Activated naive CD4-positive, alpha-beta T cell (primary cell): ENCODE results near the gene PDLIM7.
"Not testable (repeated sequence)": the region's sequence is repeated elsewhere in the genome, so short reads cannot be mapped to it uniquely, and the experiment has no call there.

ENCODE experiments used
- DNase-seq, 4 experiments: peaks; one replicate each; lab custom pipeline; 2025; lab: John Stamatoyannopoulos, UW

PDLIM7 gene

DNA sequence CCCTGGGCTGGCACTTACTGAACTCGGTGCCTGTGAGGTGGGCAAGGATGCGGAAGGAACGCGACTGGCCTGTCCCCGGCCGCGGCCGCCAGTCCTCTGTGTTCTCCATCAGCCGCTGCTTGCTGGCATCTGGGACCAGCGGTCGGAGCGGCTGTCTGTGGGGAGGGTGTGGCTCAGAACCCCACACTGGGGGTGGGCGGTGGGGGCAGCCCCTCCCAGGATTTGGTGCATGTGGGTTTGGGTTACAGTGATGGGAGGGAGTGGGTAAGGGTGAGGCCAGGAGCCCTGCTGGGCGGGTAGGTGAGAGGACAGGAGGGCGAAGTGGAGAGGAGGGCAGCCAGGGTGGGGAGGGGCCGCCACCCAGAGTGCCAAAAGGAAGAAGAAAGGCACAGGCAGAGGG is 6.4 kb downstream of the PDLIM7 start:
- no peak for DNase-seq

GRCh38 chr5:177490311-177490991 is 7.0 kb downstream of the PDLIM7 start:
- DNase-seq = no peak

- DNase-seq = no peak
Measured at GRCh38 chr5:177489119-177489716, 8.2 kb downstream of the PDLIM7 start.

DNA sequence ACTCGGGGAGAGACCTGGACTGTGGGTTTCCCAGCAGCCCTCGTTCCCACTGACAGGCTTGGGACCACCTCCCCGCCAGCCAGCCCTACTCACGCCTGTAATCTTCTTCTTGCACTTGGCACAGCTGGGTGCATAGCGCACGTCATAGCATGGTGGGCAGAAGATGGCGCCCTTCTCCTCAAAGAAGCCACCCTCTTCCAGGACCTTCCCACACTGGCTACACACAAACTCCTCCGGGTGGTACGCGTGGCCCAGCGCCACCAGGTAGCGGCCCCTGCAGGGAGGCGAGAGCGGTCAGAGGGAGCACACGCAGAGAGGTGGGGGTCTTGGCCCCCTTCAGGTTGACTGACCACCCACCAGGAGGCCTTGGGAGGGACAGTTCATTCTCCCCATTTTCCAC is 9.4 kb downstream of the PDLIM7 start:
- no peak for DNase-seq

DNA sequence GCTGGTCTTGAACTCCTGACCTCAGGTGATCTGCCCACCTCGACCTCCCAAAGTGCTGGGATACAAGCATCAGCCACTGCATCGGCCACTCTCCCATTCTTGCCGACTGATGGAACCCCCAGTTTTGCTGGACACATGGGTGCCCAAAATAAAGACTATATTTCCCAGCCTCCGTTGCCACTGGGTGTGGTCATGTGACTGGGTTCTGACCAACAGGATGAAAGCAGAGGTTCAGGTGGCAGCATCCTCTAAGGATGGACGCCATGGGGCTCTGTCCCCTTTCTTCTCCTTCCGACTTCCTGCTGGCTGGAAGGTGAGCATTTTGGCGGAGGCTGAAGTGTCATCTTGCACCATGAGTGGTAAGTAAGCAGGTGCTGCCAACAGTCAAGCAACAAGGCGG is 10.3 kb downstream of the PDLIM7 start:
- no peak for DNase-seq

- DNase-seq = no peak
Measured at GRCh38 chr5:177486256-177486655, 11.1 kb downstream of the PDLIM7 start.

DNA sequence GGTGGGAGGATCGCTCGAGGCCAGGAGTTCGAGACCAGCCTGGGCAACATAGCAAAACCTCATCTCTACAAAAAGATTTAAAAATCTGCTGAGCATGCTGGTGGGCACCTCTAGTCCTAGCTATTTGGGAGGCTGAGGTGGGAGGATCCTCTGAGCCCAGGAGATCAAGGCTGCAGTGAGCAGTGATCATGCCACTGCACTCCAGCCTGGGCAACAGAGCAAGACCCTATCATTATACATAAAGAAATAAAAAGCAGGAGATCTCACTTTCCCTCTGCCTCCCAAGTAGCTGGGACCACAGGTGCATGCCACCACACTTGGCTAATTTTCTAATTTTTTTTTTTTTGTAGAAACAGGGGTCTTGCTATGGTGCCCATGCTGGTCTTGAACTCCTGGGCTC is 11.7 kb downstream of the PDLIM7 start:
- DNase-seq = not testable (repeated sequence)

GRCh38 chr5:177484902-177485549 is 12.4 kb downstream of the PDLIM7 start:
- no peak for DNase-seq

- DNase-seq = no peak
Measured at GRCh38 chr5:177483994-177484901, 13.2 kb downstream of the PDLIM7 start.

GRCh38 chr5:177483042-177483441 is 14.4 kb downstream of the PDLIM7 start:
- DNase-seq = no peak

- no peak for DNase-seq
Measured at GRCh38 chr5:177482359-177482795, 15.0 kb downstream of the PDLIM7 start.

DNA sequence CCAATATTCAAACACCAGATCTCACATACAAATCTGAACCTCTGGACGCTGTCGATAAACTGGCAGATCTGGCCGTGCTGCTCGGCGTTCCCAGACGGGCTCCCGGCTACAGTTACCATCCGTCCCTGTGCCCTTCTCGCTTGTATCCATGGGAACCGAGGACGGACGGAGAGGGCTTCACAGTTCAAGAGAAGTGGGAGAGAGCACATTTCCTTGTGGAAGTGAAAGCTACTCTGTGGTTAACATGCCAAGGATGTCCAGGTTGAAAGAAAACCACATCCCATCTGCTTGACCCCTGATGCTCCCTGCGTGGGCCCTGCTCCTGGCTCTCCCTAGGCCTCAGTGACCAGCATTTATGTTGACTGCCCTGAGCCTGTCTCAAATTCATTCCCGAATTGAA is 17.6 kb downstream of the PDLIM7 start:
- DNase-seq = no peak

GRCh38 chr5:177478711-177479646 is 18.4 kb downstream of the PDLIM7 start:
- DNase-seq = no peak

GRCh38 chr5:177477701-177478477 is 19.5 kb downstream of the PDLIM7 start:
- no peak for DNase-seq

DNA sequence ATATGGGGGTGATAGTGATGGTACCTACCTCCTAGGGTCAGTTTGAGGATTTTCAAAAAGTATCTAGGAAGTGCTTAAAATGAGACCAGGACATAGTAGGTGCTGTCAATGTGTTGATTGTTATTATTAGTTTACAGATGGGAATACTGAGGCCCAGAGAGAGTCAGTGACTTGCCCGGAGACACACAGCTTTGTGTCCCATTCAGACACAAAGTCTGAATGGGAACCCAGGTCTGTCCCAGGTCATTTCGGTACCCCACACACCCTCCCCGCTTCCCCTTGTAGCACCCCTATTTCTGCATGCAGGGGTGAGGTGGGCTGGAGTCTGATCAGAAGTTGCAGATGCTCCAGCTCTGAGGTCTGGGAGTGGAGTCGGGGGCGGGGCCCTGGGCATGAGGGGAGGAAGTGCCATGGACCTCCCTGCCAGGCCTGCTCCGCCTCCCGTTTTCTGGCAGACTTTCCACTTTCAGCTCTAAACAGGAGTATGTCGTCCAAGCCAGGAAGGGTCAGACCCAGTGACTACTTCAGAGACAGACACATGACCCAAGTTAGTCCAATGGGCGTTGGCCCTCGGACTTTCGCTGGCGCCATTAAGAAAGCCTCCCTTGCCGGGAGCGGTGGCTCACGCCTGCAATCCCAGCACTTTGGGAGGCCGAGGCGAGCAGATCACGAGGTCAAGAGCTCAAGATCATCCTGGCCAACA is 20.7 kb downstream of the PDLIM7 start:
- no peak for DNase-seq

GRCh38 chr5:177475563-177476427 is 21.6 kb downstream of the PDLIM7 start:
- no peak for DNase-seq

DNA sequence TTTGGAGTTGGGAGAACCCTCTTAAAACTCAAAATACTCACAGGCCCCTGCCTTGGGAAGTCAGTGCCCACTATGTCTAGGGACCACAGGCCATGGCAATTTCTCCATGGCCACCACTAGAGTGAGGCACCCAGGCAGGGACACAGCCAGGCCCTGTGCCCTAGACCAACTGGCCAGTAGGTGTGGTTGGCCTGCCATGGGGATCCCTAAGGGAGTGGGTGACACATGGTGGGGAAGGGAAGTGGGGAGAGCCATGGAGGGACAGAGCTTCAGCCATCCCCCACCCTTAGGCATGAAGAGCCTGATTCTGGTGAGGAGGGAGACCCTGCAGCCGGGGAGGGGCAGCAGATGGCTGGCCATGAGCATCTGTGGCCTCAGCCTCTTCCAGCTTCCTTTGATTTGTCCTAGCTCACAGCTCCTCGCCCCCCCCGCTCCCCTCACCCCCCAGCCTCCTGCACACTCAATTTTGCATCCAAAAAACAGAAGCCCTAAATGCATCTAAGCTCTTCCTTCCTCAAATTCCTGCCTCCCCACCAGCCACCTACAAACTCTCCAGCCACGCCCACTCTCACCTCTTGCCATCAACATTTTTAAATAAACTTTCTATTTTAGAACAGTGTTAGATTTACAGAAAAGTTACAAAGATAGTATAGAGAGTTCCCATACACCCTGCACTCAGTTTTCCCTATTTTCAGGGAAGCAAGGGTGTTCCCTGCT is 22.4 kb downstream of the PDLIM7 start:
- no peak for DNase-seq

DNA sequence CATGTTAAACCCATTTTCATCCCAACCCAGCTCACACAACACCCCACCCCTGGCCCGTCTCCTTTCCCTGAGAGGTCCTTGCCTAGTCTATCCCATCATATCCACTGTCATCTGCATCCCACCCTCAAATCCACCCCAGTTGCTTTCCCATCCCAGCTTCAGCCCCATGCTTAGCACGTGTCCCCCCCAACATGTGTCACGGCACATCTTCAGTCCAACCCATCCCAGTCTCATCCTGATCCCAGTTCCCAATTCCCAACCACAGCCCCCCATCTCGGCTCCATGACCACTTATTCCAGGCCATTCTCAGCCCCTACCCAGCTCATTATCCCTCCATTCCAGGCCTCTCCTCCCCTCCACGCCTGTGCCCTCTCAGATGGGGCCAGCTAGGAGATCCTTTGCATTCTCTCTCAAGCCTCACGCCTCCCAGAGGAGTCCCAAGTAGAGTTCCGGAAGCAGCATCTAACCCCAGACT is 23.4 kb downstream of the PDLIM7 start:
- no peak for DNase-seq
